SK-N-SH (cell line): ENCODE measurements around the gene CHMP1B. TPM values are rescaled to one million over a fixed set of nuclear protein-coding genes. Genes with fewer than 3 reads are reported as not detected.

ENCODE experiments used
- CTCF ChIA-PET: fragments of 300-600, 350-600 bp; formaldehyde crosslinking; extraction: SDS; loops from one replicate; lab custom pipeline; 2021; lab: Yijun Ruan, JAX
- POLR2A ChIA-PET: fragments of 350-600 bp; sonication (Branson Sonifier 250); formaldehyde crosslinking; extraction: SDS; loops from one replicate; lab custom pipeline; 2020; ENCODE audit warnings: antibody characterized with exemption, inconsistent platforms; lab: Yijun Ruan, JAX
- DNase-seq: peaks from one replicate; pipeline ENCODE4 v3.0.0; 2012
- H2AFZ ChIP-seq: fragments of 200-600 bp; sonication (generic); 2 replicates; pipeline ENCODE4 v1.8.1; 2016; ENCODE audit warnings: antibody characterized with exemption, mild to moderate bottlenecking, low read depth
- H3F3A ChIP-seq: fragments of 200-600 bp; sonication (generic); replicated peaks from 2 replicates; pipeline ENCODE3; 2016; ENCODE audit warnings: antibody characterized with exemption, mild to moderate bottlenecking; ENCODE audit not compliant: insufficient read depth
- H3K27ac ChIP-seq, 2 experiments: fragments of 200-500 bp in 1 of 2; fragments of 200-600 bp in 1 of 2; sonication (Bioruptor generic) in 1 of 2; sonication (generic), shearing (Covaris generic) in 1 of 2; 2 replicates each; pipeline versions ENCODE4 v1.5.1 to v1.6.1; 2014 to 2016; ENCODE audit warnings: low read depth in 2 of 2, inconsistent platforms in 1 of 2, low read length in 1 of 2, mild to moderate bottlenecking in 1 of 2, mixed read lengths in 1 of 2
- H3K27me3 ChIP-seq: fragments of 200-600 bp; sonication (generic), shearing (Covaris generic); 2 replicates; pipeline ENCODE4 v1.6.1; 2016; ENCODE audit warnings: mixed run types; ENCODE audit not compliant: insufficient read depth
- H3K36me3 ChIP-seq, 2 experiments: fragments of 200-500 bp in 1 of 2; fragments of 200-600 bp in 1 of 2; sonication (Bioruptor generic) in 1 of 2; sonication (generic) in 1 of 2; replicated peaks in 1 of 2; 2 replicates each; pipeline versions ENCODE3 to v1.5.1; 2014 to 2016; ENCODE audit warnings: low read length in 1 of 2, mild to moderate bottlenecking in 1 of 2; ENCODE audit not compliant: insufficient read depth in 2 of 2, control insufficient read depth in 1 of 2
- H3K4me1 ChIP-seq, 2 experiments: fragments of 200-500 bp in 1 of 2; fragments of 200-600 bp in 1 of 2; sonication (Bioruptor generic) in 1 of 2; sonication (generic), shearing (Covaris generic) in 1 of 2; 2 replicates each; pipeline versions ENCODE4 v1.5.1 to v1.6.1; 2014 to 2016; ENCODE audit warnings: low read depth in 1 of 2, low read length in 1 of 2, mixed run types in 1 of 2; ENCODE audit not compliant: insufficient read depth in 2 of 2, control insufficient read depth in 1 of 2
- H3K4me2 ChIP-seq: fragments of 200-600 bp; sonication (generic), shearing (Covaris generic); 2 replicates; pipeline ENCODE4 v1.6.1; 2017; ENCODE audit warnings: mixed run types
- H3K4me3 ChIP-seq, 2 experiments: fragments of 200-500 bp in 1 of 2; fragments of 200-600 bp in 1 of 2; sonication (Bioruptor generic) in 1 of 2; sonication (generic), shearing (Covaris generic) in 1 of 2; 2 replicates each; pipeline versions ENCODE4 v1.5.1 to v1.8.1; 2014 to 2016; ENCODE audit warnings: low read depth in 2 of 2, inconsistent platforms in 1 of 2, low read length in 1 of 2, mild to moderate bottlenecking in 1 of 2, mixed read lengths in 1 of 2, moderate library complexity in 1 of 2
- H3K79me2 ChIP-seq: fragments of 200-600 bp; sonication (generic); 2 replicates; pipeline ENCODE4 v1.8.1; 2017; ENCODE audit warnings: mild to moderate bottlenecking; ENCODE audit not compliant: insufficient read depth
- H3K9ac ChIP-seq: fragments of 200-600 bp; sonication (generic); 2 replicates; pipeline ENCODE4 v1.6.1; 2017; ENCODE audit warnings: mixed run types
- H3K9me2 ChIP-seq: fragments of 200-600 bp; sonication (generic); 2 replicates; pipeline ENCODE4 v1.6.1; 2017; ENCODE audit warnings: mixed run types
- H3K9me3 ChIP-seq: fragments of 200-600 bp; sonication (generic); 2 replicates; pipeline ENCODE4 v1.6.1; 2017; ENCODE audit warnings: mixed run types, mild to moderate bottlenecking, moderate library complexity
- H4K20me1 ChIP-seq: fragments of 200-600 bp; sonication (generic); 2 replicates; pipeline ENCODE4 v1.6.1; 2017; ENCODE audit warnings: mild to moderate bottlenecking, mixed run types; ENCODE audit not compliant: insufficient read depth
- ELF1 ChIP-seq: IDR thresholded peaks from 2 replicates; pipeline ENCODE4 v1.4.0; 2012
- FOXM1 ChIP-seq: IDR thresholded peaks from 2 replicates; pipeline ENCODE4 v1.4.0; 2012; ENCODE audit warnings: low read depth, mild to moderate bottlenecking
- GATA2 ChIP-seq: sonication (generic); formaldehyde crosslinking; IDR thresholded peaks from 2 replicates; pipeline ENCODE4 v1.5.0; 2020; ENCODE audit warnings: mild to moderate bottlenecking, missing genetic modification reagents
- JUND ChIP-seq: IDR thresholded peaks from 2 replicates; pipeline ENCODE4 v1.4.0; 2012
- MEF2A ChIP-seq: IDR thresholded peaks from 2 replicates; pipeline ENCODE4 v1.4.0; 2012; ENCODE audit warnings: low read depth, borderline replicate concordance
- NRF1 ChIP-seq: IDR thresholded peaks from 2 replicates; pipeline ENCODE4 v1.6.1; 2012; ENCODE audit warnings: low read depth, mild to moderate bottlenecking, low read length
- POLR2AphosphoS5 ChIP-seq: IDR thresholded peaks from 2 replicates; pipeline ENCODE4 v1.6.1; 2012; ENCODE audit warnings: low read depth, low read length
- RCOR1 ChIP-seq: fragments of 150-350 bp; IDR thresholded peaks from 2 replicates; pipeline ENCODE4 v1.6.1; 2017; ENCODE audit warnings: antibody characterized with exemption, low read length
- REST ChIP-seq: IDR thresholded peaks from 2 replicates; pipeline ENCODE4 v1.6.1; 2012; ENCODE audit warnings: mild to moderate bottlenecking, low read depth, low read length, moderate library complexity
- RXRA ChIP-seq: IDR thresholded peaks from 2 replicates; pipeline ENCODE4 v1.4.0; 2012; ENCODE audit warnings: low read depth, mild to moderate bottlenecking, borderline replicate concordance
- SIN3A ChIP-seq: IDR thresholded peaks from 2 replicates; pipeline ENCODE4 v1.6.1; 2012; ENCODE audit warnings: low read depth, mild to moderate bottlenecking, low read length, moderate library complexity, borderline replicate concordance
- SMC3 ChIP-seq: IDR thresholded peaks from 2 replicates; pipeline ENCODE4 v1.6.1; 2012; ENCODE audit warnings: low read depth, low read length, improper control_type of control experiment
- TAF1 ChIP-seq: IDR thresholded peaks from 2 replicates; pipeline ENCODE4 v1.6.1; 2012; ENCODE audit warnings: low read depth, mild to moderate bottlenecking, low read length, moderate library complexity, borderline replicate concordance
- TCF12 ChIP-seq: IDR thresholded peaks from 2 replicates; pipeline ENCODE4 v1.4.0; 2012
- TEAD4 ChIP-seq: IDR thresholded peaks from 2 replicates; pipeline ENCODE4 v1.4.0; 2012; ENCODE audit warnings: mild to moderate bottlenecking, borderline replicate concordance; ENCODE audit not compliant: insufficient read depth
- YY1 ChIP-seq: IDR thresholded peaks from 2 replicates; pipeline ENCODE4 v1.4.0; 2012; ENCODE audit warnings: low read depth, mild to moderate bottlenecking
- WGBS: methylation state at CpG from one replicate; pipeline ENCODE4 v1.1.6; 2017; ENCODE audit warnings: low lambda C conversion rate; 5-methylcytosine and 5-hydroxymethylcytosine counted together
- polyA plus RNA-seq, 3 experiments: library from polyadenylated mRNA; depleted of rRNA; stranded (reverse); fragments of >200 nt; gene quantifications; 2 replicates each; pipeline ENCODE4 v1.2.3, GENCODE V29; 2012
- TF ChIP-seq, protein P1 (sequence below): IDR thresholded peaks from 2 replicates; pipeline ENCODE4; 2012
- TF ChIP-seq, protein P2 (sequence below): fragments of 150-350 bp; IDR thresholded peaks from 2 replicates; pipeline ENCODE4 v1.6.1; 2017; ENCODE audit warnings: antibody characterized with exemption, low read length, low read depth, borderline replicate concordance
- TF ChIP-seq, protein P3 (sequence below): IDR thresholded peaks from 2 replicates; pipeline ENCODE4 v1.4.0; 2012; ENCODE audit warnings: low read depth, borderline replicate concordance
- TF ChIP-seq, protein P4 (sequence below): IDR thresholded peaks from 2 replicates; pipeline ENCODE4 v1.4.0; 2012; ENCODE audit warnings: low read depth

Gene CHMP1B
- polyA plus RNA-seq, 1 of the 3 experiments (the other 2 are of a cell fraction), result 52.4 TPM

GRCh38 chr18:11880586-11881304 is 29.5 kb downstream of the CHMP1B start (continued):
- TF ChIP-seq, protein P1, sequence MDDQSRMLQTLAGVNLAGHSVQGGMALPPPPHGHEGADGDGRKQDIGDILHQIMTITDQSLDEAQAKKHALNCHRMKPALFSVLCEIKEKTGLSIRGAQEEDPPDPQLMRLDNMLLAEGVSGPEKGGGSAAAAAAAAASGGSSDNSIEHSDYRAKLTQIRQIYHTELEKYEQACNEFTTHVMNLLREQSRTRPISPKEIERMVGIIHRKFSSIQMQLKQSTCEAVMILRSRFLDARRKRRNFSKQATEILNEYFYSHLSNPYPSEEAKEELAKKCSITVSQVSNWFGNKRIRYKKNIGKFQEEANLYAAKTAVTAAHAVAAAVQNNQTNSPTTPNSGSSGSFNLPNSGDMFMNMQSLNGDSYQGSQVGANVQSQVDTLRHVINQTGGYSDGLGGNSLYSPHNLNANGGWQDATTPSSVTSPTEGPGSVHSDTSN, result no peak
- TF ChIP-seq JUND (no peak), SIN3A (no peak)
- TF ChIP-seq, protein P2, sequence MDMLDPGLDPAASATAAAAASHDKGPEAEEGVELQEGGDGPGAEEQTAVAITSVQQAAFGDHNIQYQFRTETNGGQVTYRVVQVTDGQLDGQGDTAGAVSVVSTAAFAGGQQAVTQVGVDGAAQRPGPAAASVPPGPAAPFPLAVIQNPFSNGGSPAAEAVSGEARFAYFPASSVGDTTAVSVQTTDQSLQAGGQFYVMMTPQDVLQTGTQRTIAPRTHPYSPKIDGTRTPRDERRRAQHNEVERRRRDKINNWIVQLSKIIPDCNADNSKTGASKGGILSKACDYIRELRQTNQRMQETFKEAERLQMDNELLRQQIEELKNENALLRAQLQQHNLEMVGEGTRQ, result no peak

GRCh38 chr18:11882636-11883035 is 31.4 kb downstream of the CHMP1B start:
- no peak for DNase-seq
- Histone ChIP-seq H3K9ac (no peak overlapping the region), H3K4me1 (no peaks in the 10 kb centered on the region), H3K79me2 (no peaks in the 10 kb centered on the region), H4K20me1 (no peaks in the 10 kb centered on the region), H3K36me3 (peaks cover 0 to 23% of the 10 kb centered on the region in 2 experiments), H3K9me2 (no peaks in the 10 kb centered on the region), H3K27ac (no peak overlapping the region), H3K4me2 (no peak overlapping the region), H3K9me3 (no peaks in the 10 kb centered on the region), H3K4me3 (no peak overlapping the region), H3F3A (no peaks in the 10 kb centered on the region), H3K27me3 (no peaks in the 10 kb centered on the region), H2AFZ (no peak overlapping the region)
- ChIA-PET CTCF (interaction anchor here (1.5 kb wide), 1 partner anchor 56 kb away, joined by 3 read pairs; no protein-coding TSS in a partner anchor), POLR2A (no interaction called here)
- WGBS, result 59% methylated on average over 4 of the region's 4 CpGs
- TF ChIP-seq, protein P2, result no peak
- TF ChIP-seq TEAD4 (no peak), GATA2 (CRISPR knock-in tag) (no peak), MEF2A (no peak), REST (no peak), FOXM1 (no peak), POLR2AphosphoS5 (no peak), TAF1 (no peak), ELF1 (no peak), RXRA (no peak), YY1 (no peak), NRF1 (no peak), RCOR1 (no peak), SMC3 (no peak), TCF12 (no peak)
- TF ChIP-seq, protein P1, result no peak
- TF ChIP-seq, protein P3, sequence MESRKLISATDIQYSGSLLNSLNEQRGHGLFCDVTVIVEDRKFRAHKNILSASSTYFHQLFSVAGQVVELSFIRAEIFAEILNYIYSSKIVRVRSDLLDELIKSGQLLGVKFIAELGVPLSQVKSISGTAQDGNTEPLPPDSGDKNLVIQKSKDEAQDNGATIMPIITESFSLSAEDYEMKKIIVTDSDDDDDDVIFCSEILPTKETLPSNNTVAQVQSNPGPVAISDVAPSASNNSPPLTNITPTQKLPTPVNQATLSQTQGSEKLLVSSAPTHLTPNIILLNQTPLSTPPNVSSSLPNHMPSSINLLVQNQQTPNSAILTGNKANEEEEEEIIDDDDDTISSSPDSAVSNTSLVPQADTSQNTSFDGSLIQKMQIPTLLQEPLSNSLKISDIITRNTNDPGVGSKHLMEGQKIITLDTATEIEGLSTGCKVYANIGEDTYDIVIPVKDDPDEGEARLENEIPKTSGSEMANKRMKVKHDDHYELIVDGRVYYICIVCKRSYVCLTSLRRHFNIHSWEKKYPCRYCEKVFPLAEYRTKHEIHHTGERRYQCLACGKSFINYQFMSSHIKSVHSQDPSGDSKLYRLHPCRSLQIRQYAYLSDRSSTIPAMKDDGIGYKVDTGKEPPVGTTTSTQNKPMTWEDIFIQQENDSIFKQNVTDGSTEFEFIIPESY, result no peak
- TF ChIP-seq, protein P4, sequence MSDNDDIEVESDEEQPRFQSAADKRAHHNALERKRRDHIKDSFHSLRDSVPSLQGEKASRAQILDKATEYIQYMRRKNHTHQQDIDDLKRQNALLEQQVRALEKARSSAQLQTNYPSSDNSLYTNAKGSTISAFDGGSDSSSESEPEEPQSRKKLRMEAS, result no peak
